SIG-M5 treated with dmso at 0.1 percent for 504 hours (cell line): Measurements from ENCODE around the gene VAT1L.

ENCODE experiments used
- DNase-seq: peaks from one replicate; lab custom pipeline; 2025; ENCODE audit not compliant: unreplicated experiment; lab: John Stamatoyannopoulos, UW

Gene VAT1L

GRCh38 chr16:77833921-77834634 lies 45.7 kb downstream of the VAT1L start:
- no peak for DNase-seq

GRCh38 chr16:77834635-77835540 lies 46.5 kb downstream of the VAT1L start:
- no peak for DNase-seq

- no peak for DNase-seq
Observed at GRCh38 chr16:77836801-77837200, 48.4 kb downstream of the VAT1L start.

GRCh38 chr16:77838597-77839255 lies 50.4 kb downstream of the VAT1L start:
- no peak for DNase-seq

GRCh38 chr16:77840093-77840492 lies 51.7 kb downstream of the VAT1L start:
- peak; percentile 4 for DNase-seq

- no peak for DNase-seq
Observed at GRCh38 chr16:77840673-77841501, 52.5 kb downstream of the VAT1L start.

GRCh38 chr16:77841502-77841763 lies 53.1 kb downstream of the VAT1L start:
- DNase-seq: no peak

- DNase-seq: no peak
Observed at GRCh38 chr16:77842468-77842867, 54.1 kb downstream of the VAT1L start.

GRCh38 chr16:77843405-77843804 lies 55.0 kb downstream of the VAT1L start:
- DNase-seq: no peak

GRCh38 chr16:77844801-77845200 lies 56.4 kb downstream of the VAT1L start:
- DNase-seq: no peak

- no peak for DNase-seq
Observed at GRCh38 chr16:77849646-77850258, 61.4 kb downstream of the VAT1L start.

GRCh38 chr16:77850636-77851333 lies 62.4 kb downstream of the VAT1L start:
- DNase-seq: no peak

GRCh38 chr16:77853161-77853560 lies 64.8 kb downstream of the VAT1L start:
- peak; percentile 18 for DNase-seq

- no peak for DNase-seq
Observed at GRCh38 chr16:77856438-77857160, 68.2 kb downstream of the VAT1L start.

- no peak for DNase-seq
Observed at GRCh38 chr16:77858060-77858459, 69.7 kb downstream of the VAT1L start.

- no peak for DNase-seq
Observed at GRCh38 chr16:77859493-77860232, 71.3 kb downstream of the VAT1L start.

GRCh38 chr16:77860953-77861352 lies 72.6 kb downstream of the VAT1L start:
- DNase-seq: no peak

GRCh38 chr16:77863250-77863649 lies 74.9 kb downstream of the VAT1L start:
- DNase-seq: no peak

GRCh38 chr16:77866752-77867151 lies 78.4 kb downstream of the VAT1L start:
- no peak for DNase-seq
